MCF 10A (cell line): ENCODE results near the gene ADAMTS6. TPM values are rescaled to one million over a fixed set of nuclear protein-coding genes. Genes with fewer than 3 reads are reported as not detected.

Experiments
- BruUV-seq: library from RNA; stranded (reverse); fragments of 400-500 nt; replicated peaks from 2 replicates; lab custom pipeline; 2021; lab: Mats Ljungman, UMichigan
- CTCF ChIA-PET: fragments of 300-600 bp; sonication (Branson Sonifier 250); formaldehyde crosslinking; extraction: SDS; loops from one replicate; lab custom pipeline; 2021; ENCODE audit warnings: antibody characterized with exemption, inconsistent platforms; lab: Yijun Ruan, JAX
- POLR2A ChIA-PET: fragments of 300-600, 350-650 bp; sonication (Branson Sonifier 250); formaldehyde crosslinking; extraction: SDS; loops from one replicate; lab custom pipeline; 2020; ENCODE audit warnings: antibody characterized with exemption, inconsistent platforms; lab: Yijun Ruan, JAX
- DNase-seq: peaks from one replicate; pipeline ENCODE4 v3.0.0-alpha.2; 2018; ENCODE audit not compliant: unreplicated experiment
- H3K27ac Mint-ChIP-seq: one replicate; pipeline ENCODE4 v1.8.0; 2022; ENCODE audit warnings: mild to moderate bottlenecking, low read depth, mixed read lengths; ENCODE audit not compliant: unreplicated experiment
- H3K27me3 Mint-ChIP-seq: one replicate; pipeline ENCODE4 v1.8.0; 2022; ENCODE audit warnings: mixed read lengths; ENCODE audit not compliant: insufficient read depth, unreplicated experiment
- H3K36me3 Mint-ChIP-seq: one replicate; pipeline ENCODE4 v1.8.0; 2022; ENCODE audit warnings: mild to moderate bottlenecking, moderate library complexity, mixed read lengths; ENCODE audit not compliant: insufficient read depth, unreplicated experiment
- H3K4me1 Mint-ChIP-seq: one replicate; pipeline ENCODE4 v1.8.0; 2022; ENCODE audit warnings: mixed read lengths; ENCODE audit not compliant: insufficient read depth, unreplicated experiment
- H3K4me3 Mint-ChIP-seq: one replicate; pipeline ENCODE4 v1.8.0; 2022; ENCODE audit warnings: mild to moderate bottlenecking, moderate library complexity, mixed read lengths; ENCODE audit not compliant: unreplicated experiment
- H3K9me3 Mint-ChIP-seq: one replicate; pipeline ENCODE4 v1.8.0; 2022; ENCODE audit warnings: mixed read lengths; ENCODE audit not compliant: unreplicated experiment
- CTCF ChIP-seq: fragments of 200-600 bp; IDR thresholded peaks from one replicate; pipeline ENCODE4 v1.8.0; 2022; ENCODE audit warnings: antibody characterized with exemption, mild to moderate bottlenecking; ENCODE audit not compliant: unreplicated experiment
- intact Hi-C: fragments of 100-400 bp; cut with micrococcal nuclease; formaldehyde crosslinking; loops from 2 replicates; pipeline ENCODE4 v1.14.1; 2022
- total RNA-seq: library from RNA; stranded (reverse); gene quantifications from 2 replicates; pipeline ENCODE4 v1.2.3, GENCODE V29; 2022

The ADAMTS6 gene
- total RNA-seq, 1 experiment from 2014 or later = 17.8 TPM

GRCh38 chr5:65262649-65263059, 219.1 kb downstream of the ADAMTS6 start:
- peaks cover 14% of the 10 kb centered on the region for H3K4me1 Mint-ChIP-seq
- no TSS peak for BruUV-seq
- POLR2A ChIA-PET = no interaction called here
- no peak for TF ChIP-seq CTCF
- intact Hi-C loops = no loop called here
- CTCF ChIA-PET = interaction anchor here (0.6 to 0.9 kb wide), 4 partner anchors 8 to 499 kb away, joined by 3 to 4 read pairs (median 3); no protein-coding TSS in a partner anchor
- H3K27me3 Mint-ChIP-seq = no peaks in the 10 kb centered on the region
- no peak overlapping the region for H3K27ac Mint-ChIP-seq
- no peaks in the 10 kb centered on the region for H3K9me3 Mint-ChIP-seq
- peak; percentile 43 for DNase-seq
- no peaks in the 10 kb centered on the region for H3K36me3 Mint-ChIP-seq
- H3K4me3 Mint-ChIP-seq = no peak overlapping the region

- Mint-ChIP-seq H3K4me3 (no peak overlapping the region), H3K9me3 (no peaks in the 10 kb centered on the region), H3K27me3 (no peaks in the 10 kb centered on the region), H3K4me1 (peaks cover 14% of the 10 kb centered on the region), H3K36me3 (no peaks in the 10 kb centered on the region), H3K27ac (no peak overlapping the region)
- POLR2A ChIA-PET = interaction anchor here (0.6 to 0.7 kb wide), 2 partner anchors 8 to 220 kb away, joined by 3 read pairs; no protein-coding TSS in a partner anchor
- intact Hi-C loops = no loop called here
- TF ChIP-seq CTCF = no peak
- no TSS peak for BruUV-seq
- CTCF ChIA-PET = interaction anchor here (0.6 to 0.9 kb wide), 3 partner anchors 45 to 499 kb away, joined by 3 to 4 read pairs (median 3); no protein-coding TSS in a partner anchor
- DNase-seq = peak; percentile 18
Observed at GRCh38 chr5:65262096-65262495, 219.6 kb downstream of the ADAMTS6 start.

- Mint-ChIP-seq H3K27ac (no peak overlapping the region), H3K27me3 (no peaks in the 10 kb centered on the region), H3K36me3 (no peaks in the 10 kb centered on the region), H3K4me3 (no peak overlapping the region), H3K4me1 (peaks cover 14% of the 10 kb centered on the region), H3K9me3 (no peaks in the 10 kb centered on the region)
- no TSS peak for BruUV-seq
- no peak for TF ChIP-seq CTCF
- POLR2A ChIA-PET = interaction anchor here (0.6 to 0.7 kb wide), 2 partner anchors 9 to 221 kb away, joined by 3 read pairs; no protein-coding TSS in a partner anchor
- DNase-seq = no peak
- CTCF ChIA-PET = interaction anchor here (0.9 to 1.2 kb wide), 2 partner anchors 150 to 222 kb away, joined by 3 read pairs; no protein-coding TSS in a partner anchor
- intact Hi-C loops = no loop called here
Observed at GRCh38 chr5:65261499-65261898, 220.2 kb downstream of the ADAMTS6 start.

GRCh38 chr5:65255294-65255693, 226.4 kb downstream of the ADAMTS6 start:
- no peaks in the 10 kb centered on the region for H3K27me3 Mint-ChIP-seq

More at GRCh38 chr5:65255294-65255693, 226.4 kb downstream of the ADAMTS6 start:
- TF ChIP-seq CTCF = no peak
- BruUV-seq = no TSS peak
- intact Hi-C loops = no loop called here
- ChIA-PET POLR2A (no interaction called here), CTCF (interaction anchor here (0.5 kb wide), 1 partner anchor 116 kb away, joined by 3 read pairs; no protein-coding TSS in a partner anchor)
- peaks cover 6% of the 10 kb centered on the region for H3K36me3 Mint-ChIP-seq
- no peak overlapping the region for H3K4me3 Mint-ChIP-seq
- no peaks in the 10 kb centered on the region for H3K4me1 Mint-ChIP-seq
- H3K9me3 Mint-ChIP-seq = no peaks in the 10 kb centered on the region
- H3K27ac Mint-ChIP-seq = no peak overlapping the region
- no peak for DNase-seq
